Activated naive CD8-positive, alpha-beta T cell (primary cell): ENCODE results near the gene NHERF1.

Source experiments
- H3K27ac Mint-ChIP-seq: one replicate; pipeline ENCODE4 v1.8.0; 2021; ENCODE audit warnings: mixed read lengths
- H3K27me3 Mint-ChIP-seq: one replicate; pipeline ENCODE4 v1.8.0; 2021; ENCODE audit warnings: mixed read lengths
- H3K36me3 Mint-ChIP-seq: one replicate; pipeline ENCODE4 v1.8.0; 2021; ENCODE audit warnings: mixed read lengths
- H3K4me1 Mint-ChIP-seq: one replicate; pipeline ENCODE4 v1.8.0; 2021; ENCODE audit warnings: low read depth, mixed read lengths
- H3K4me3 Mint-ChIP-seq: one replicate; pipeline ENCODE4 v1.8.0; 2021; ENCODE audit warnings: mild to moderate bottlenecking, mixed read lengths
- H3K9me3 Mint-ChIP-seq: one replicate; pipeline ENCODE4 v1.8.0; 2021; ENCODE audit warnings: low read depth, mixed read lengths

Gene NHERF1

DNA sequence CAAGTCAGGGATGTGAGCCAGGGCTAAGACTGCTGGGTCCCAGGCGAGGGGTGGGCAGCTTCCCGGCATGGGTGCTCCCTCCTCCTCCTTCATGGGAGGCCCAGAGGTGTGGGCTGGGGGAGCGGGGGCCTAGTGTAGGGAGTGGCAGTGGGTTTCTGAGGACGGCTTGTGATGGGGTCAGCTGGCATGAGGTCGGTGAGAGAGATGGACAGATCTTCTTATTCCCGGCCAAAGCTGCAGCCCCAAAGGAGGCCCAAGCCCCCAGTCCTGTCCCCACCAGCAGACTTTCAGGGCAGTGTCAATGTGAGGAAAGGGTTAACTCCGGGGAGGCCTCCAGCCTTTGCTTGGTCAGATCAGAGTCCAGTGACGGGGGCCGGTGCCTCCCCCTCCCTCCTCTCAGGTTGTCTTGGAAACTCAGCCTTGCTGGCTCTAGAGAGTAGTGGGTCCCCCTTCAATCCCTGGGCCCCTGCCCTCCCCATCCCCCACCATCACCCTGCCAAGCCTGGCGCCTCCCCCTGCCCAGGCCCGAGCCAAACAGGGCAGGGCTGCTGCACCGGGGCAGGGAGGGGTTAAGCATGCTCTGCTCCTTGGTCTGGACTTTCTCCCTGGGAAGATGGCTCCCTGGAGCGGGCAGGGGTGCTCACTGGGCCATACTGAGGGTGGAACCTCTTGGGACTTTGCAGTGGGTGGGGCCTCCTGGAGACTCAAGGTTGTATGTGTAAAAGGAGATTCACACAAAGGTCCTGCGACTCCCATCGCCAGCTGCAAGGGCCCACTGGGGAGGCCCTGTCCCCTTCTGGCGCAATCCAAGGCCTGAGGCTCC lies 15.3 kb downstream of the NHERF1 start:
- no peaks in the 10 kb centered on the region for H3K27me3 Mint-ChIP-seq
- H3K9me3 Mint-ChIP-seq = no peaks in the 10 kb centered on the region
- peaks cover 2% of the 10 kb centered on the region for H3K36me3 Mint-ChIP-seq
- peaks cover 33% of the 10 kb centered on the region for H3K4me1 Mint-ChIP-seq
- H3K27ac Mint-ChIP-seq = peak overlapping the region; percentile 61
- no peak overlapping the region for H3K4me3 Mint-ChIP-seq

DNA sequence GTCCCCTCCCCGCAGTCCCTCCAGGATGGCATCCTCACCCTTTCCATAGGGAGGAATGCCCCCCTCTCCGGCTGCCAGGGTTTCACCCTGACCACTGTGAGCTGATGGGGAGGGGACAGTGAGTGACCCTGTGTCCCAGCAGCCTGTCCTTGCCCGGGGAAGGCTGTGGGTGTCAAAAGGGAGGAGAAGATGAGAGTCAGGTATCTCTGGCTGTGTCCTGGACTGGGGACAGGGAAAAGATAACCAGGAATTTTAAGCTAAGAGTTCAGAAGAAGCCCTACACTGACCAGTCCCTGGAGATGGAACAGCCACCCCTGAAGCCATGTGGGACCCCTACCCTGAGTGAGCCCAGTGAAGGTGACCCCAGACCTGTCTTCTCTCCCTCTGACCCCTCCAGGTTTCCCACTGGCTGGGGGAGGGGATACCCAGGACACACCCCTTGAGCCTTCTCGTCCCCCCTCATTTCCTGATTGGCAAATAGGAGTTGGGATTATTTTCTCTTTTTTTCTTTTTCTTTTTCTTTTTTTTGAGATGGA lies 16.4 kb downstream of the NHERF1 start:
- H3K4me1 Mint-ChIP-seq = peaks cover 26% of the 10 kb centered on the region
- H3K4me3 Mint-ChIP-seq = no peak overlapping the region
- H3K9me3 Mint-ChIP-seq = no peaks in the 10 kb centered on the region
- H3K36me3 Mint-ChIP-seq = peaks cover 2% of the 10 kb centered on the region
- no peaks in the 10 kb centered on the region for H3K27me3 Mint-ChIP-seq
- no peak overlapping the region for H3K27ac Mint-ChIP-seq

DNA sequence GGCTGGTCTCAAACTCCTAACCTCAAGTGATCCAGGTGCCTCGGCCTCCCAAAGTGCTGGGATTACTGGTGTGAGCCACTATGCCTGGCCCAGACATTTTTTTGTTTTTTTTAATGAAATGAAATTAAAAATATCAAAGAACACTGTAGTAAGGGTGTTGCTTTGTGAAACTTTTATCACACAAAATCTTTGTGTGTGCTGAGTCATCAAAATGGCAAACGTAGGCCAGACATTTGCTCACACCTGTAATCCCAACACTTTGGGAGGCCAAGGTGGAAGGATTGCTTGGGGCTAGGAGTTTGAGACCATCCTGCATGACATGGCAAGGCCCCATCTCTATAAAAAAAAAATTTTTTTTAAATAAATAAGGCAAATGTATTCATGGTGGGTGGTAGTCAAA lies 18.0 kb downstream of the NHERF1 start:
- Mint-ChIP-seq H3K9me3 (no peaks in the 10 kb centered on the region), H3K27ac (peak overlapping the region; percentile 82), H3K27me3 (no peaks in the 10 kb centered on the region), H3K4me1 (peaks cover 20% of the 10 kb centered on the region), H3K4me3 (no peak overlapping the region), H3K36me3 (peaks cover 2% of the 10 kb centered on the region)

DNA sequence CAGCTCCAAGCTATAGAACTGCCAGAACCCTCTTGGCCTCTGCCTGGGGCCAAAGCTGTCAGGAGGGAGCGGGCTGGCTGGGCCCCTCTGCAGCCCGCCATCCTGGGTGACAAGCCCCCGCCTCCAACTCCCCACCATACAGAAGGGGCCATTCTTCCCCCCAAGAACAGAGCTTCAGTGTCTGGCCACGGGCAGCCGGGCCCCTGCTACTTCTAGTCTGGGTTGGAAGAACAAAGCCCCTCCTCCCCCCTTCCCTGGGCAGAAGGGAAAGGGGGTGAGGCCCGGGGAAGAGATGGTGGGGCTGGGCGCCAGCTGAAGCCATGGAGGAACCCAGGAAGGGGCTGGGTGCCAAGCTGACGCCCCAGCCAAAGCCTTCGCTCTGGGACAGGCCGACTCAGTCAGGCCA lies 18.7 kb downstream of the NHERF1 start:
- no peaks in the 10 kb centered on the region for H3K9me3 Mint-ChIP-seq
- peak overlapping the region; percentile 82 for H3K27ac Mint-ChIP-seq
- H3K4me1 Mint-ChIP-seq = peaks cover 19% of the 10 kb centered on the region
- H3K27me3 Mint-ChIP-seq = no peaks in the 10 kb centered on the region
- no peak overlapping the region for H3K4me3 Mint-ChIP-seq
- H3K36me3 Mint-ChIP-seq = peaks cover 2% of the 10 kb centered on the region

DNA sequence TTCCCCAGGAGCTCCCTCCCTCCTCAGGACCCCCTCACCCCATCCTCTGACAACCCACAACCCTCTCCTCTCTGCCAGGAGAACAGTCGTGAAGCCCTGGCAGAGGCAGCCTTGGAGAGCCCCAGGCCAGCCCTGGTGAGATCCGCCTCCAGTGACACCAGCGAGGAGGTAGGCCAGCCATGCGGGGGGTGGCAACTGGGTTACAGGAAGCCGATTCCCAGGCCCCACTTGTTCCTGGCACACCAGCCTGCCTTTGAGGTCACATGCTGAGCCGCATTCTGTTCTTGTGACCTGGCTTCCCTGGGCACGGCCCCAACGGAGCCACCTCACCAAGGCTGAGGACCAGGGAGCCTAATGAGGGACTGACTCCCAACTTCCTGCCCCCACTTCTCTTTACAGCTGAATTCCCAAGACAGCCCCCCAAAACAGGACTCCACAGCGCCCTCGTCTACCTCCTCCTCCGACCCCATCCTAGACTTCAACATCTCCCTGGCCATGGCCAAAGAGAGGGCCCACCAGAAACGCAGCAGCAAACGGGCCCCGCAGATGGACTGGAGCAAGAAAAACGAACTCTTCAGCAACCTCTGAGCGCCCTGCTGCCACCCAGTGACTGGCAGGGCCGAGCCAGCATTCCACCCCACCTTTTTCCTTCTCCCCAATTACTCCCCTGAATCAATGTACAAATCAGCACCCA lies 19.8 kb downstream of the NHERF1 start:
- H3K36me3 Mint-ChIP-seq = peaks cover 2% of the 10 kb centered on the region
- peak overlapping the region; percentile 80 for H3K27ac Mint-ChIP-seq
- H3K4me3 Mint-ChIP-seq = no peak overlapping the region
- H3K9me3 Mint-ChIP-seq = no peaks in the 10 kb centered on the region
- no peaks in the 10 kb centered on the region for H3K27me3 Mint-ChIP-seq
- peaks cover 22% of the 10 kb centered on the region for H3K4me1 Mint-ChIP-seq

DNA sequence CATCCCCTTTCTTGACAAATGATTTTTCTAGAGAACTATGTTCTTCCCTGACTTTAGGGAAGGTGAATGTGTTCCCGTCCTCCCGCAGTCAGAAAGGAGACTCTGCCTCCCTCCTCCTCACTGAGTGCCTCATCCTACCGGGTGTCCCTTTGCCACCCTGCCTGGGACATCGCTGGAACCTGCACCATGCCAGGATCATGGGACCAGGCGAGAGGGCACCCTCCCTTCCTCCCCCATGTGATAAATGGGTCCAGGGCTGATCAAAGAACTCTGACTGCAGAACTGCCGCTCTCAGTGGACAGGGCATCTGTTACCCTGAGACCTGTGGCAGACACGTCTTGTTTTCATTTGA lies 20.3 kb downstream of the NHERF1 start:
- H3K27me3 Mint-ChIP-seq = no peaks in the 10 kb centered on the region
- H3K9me3 Mint-ChIP-seq = no peaks in the 10 kb centered on the region
- H3K4me3 Mint-ChIP-seq = no peak overlapping the region
- peaks cover 24% of the 10 kb centered on the region for H3K4me1 Mint-ChIP-seq
- peaks cover 2% of the 10 kb centered on the region for H3K36me3 Mint-ChIP-seq
- H3K27ac Mint-ChIP-seq = peak overlapping the region; percentile 80

DNA sequence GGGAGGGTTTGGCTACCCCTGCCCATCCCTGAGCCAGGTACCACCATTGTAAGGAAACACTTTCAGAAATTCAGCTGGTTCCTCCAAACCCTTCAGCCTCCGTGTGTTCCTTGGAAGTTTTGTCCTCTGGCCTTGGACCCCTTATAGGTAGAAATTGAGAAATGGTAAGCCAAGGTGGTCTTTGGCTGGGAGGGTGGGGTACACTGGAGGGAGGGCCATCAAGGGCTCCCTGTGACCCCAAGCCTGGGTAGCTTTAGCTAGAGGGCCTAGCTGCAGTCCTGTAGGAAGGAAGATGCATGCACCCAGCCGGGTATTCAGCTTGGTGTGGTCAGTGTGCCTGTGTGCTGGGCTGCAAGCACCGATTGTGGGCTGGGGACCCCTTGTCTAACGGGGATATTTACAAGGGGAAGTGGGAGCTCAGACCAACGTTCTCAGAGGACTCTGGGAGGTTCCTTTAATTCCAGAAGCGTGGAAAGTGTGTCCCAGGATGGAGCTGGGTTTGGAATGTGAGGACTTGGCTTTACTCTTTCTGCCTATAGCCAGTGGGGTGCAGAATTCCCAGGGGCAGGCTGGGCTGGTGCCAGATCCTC lies 20.9 kb downstream of the NHERF1 start:
- H3K36me3 Mint-ChIP-seq = peaks cover 4% of the 10 kb centered on the region
- H3K4me1 Mint-ChIP-seq = peaks cover 29% of the 10 kb centered on the region
- no peak overlapping the region for H3K4me3 Mint-ChIP-seq
- H3K27ac Mint-ChIP-seq = peak overlapping the region; percentile 23
- no peaks in the 10 kb centered on the region for H3K27me3 Mint-ChIP-seq
- no peaks in the 10 kb centered on the region for H3K9me3 Mint-ChIP-seq

DNA sequence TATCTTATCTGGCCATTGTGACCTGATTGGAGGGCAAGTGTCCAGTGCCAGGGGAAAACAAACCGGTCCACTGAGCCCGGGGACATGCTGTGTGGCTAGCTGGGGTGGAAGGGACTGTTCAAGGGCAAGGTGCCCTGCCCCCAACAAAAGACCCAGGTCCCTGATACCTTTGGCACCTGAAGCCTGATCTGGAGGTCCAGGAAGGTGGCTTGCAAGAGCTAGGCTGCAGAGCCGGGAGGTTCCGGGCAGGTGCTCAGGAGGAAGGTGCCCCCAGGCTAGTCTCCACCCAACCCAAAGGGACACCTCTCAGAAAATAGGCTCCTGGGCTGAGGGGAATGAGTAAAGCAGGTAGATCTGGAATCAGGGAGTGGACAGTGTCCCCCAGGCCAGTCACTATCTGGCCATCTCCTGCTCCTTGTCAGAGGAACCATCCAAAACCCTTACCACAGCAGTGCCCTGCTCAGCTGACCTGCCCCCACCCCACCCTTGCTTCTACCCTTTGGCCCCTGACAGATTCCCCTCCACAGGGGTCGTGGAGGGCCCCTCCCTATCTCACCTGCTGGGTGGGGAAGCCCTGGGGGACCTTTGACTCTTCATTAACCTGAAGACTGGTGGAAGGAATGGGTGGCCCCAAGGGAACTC lies 21.5 kb downstream of the NHERF1 start:
- peaks cover 4% of the 10 kb centered on the region for H3K36me3 Mint-ChIP-seq
- H3K4me1 Mint-ChIP-seq = peaks cover 29% of the 10 kb centered on the region
- peak overlapping the region; percentile 68 for H3K27ac Mint-ChIP-seq
- no peaks in the 10 kb centered on the region for H3K9me3 Mint-ChIP-seq
- H3K27me3 Mint-ChIP-seq = no peaks in the 10 kb centered on the region
- no peak overlapping the region for H3K4me3 Mint-ChIP-seq

DNA sequence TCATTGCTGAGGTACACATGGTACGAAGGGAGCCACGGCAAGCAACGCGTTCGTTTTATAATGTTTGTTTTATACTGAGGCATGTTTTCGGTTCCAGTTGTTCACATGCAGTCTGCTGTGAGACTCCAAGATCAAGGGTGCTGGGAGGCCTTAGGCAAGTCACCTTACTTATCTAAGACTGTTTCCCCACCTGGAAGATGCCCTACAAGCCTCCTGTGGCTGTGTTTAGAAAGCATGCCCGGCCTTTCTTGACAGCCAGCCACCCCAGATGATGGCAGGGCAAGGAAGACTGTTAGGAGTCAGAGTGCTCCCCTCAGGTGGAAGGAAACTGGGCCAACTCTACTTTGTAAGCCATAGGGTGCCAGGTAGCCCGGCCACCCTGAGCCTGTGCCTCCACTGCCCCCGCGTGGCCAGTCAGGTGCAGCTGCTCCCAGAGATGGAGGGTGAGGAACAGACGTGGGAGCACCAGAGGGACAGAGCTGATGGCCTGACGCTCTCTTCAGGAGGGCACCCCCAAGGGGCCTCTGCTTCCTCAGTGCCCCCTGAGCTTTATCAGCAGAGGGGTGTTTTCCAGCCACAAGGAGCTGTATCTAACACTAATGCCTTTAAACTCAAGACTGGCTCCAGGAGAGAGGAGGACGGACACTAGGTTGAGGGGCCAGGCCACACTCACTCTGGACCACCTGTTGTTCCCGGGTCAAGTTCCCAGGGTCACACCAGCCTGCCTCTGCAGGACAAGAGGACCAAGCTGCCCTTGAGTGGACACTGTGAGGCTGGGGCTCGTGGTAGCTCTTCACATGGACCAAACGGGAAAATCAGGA lies 22.3 kb downstream of the NHERF1 start:
- H3K27me3 Mint-ChIP-seq = no peaks in the 10 kb centered on the region
- no peak overlapping the region for H3K4me3 Mint-ChIP-seq
- peaks cover 33% of the 10 kb centered on the region for H3K4me1 Mint-ChIP-seq
- peak overlapping the region; percentile 68 for H3K27ac Mint-ChIP-seq
- no peaks in the 10 kb centered on the region for H3K9me3 Mint-ChIP-seq
- peaks cover 5% of the 10 kb centered on the region for H3K36me3 Mint-ChIP-seq

DNA sequence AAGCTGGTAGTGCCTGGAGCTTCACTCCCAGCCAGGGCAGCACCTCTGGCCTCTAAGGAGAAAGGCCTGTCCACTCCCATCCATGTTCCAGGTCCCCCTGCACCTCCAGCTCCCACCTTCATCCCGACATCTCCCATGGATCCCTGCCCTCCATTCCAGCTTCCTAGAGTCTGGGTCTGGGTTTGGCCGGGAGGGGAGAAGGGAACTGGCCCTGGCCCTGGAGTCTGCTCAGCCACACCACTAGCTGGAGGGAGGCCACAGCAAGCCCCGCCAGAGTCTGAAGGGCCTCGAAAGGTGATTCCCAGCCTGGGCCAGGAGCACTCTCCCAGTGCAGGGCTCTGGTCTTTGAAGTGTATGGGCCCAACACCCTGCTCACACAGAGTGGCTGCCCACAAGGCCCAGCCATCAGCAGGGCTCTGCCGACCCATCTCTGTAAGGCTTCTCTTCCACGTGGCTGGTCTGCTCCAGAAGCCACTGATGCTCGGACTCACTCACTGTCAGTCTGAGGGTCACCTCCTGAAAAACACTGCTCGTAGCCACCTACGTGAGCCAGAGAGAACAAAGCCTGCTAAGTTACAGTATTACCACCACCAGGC lies 23.0 kb downstream of the NHERF1 start:
- H3K36me3 Mint-ChIP-seq = peaks cover 8% of the 10 kb centered on the region
- H3K4me1 Mint-ChIP-seq = peaks cover 35% of the 10 kb centered on the region

DNA sequence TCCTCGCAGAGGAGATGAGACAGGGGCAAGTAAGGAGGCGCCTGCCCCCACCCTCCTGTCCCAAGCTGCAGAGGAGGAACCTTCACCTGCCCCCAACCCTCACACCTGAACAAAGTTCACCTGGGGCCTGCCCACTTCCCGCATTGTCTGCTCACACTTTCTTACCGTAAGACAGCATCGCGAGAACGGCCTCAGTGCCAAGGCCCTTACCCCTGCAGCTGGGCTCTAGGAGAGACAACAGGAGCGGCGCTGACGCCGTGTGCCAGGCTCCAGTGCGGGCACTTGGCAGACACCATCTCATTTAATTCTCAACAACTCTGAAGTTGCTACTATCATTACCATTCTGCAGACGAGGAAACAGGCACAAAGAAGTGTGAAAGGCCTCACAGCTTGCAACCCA lies 23.6 kb downstream of the NHERF1 start:
- Mint-ChIP-seq H3K9me3 (no peaks in the 10 kb centered on the region), H3K4me1 (peaks cover 40% of the 10 kb centered on the region), H3K4me3 (no peak overlapping the region), H3K27me3 (no peaks in the 10 kb centered on the region), H3K36me3 (peaks cover 8% of the 10 kb centered on the region), H3K27ac (peak overlapping the region; percentile 54)

More for the DNA sequence above, 23.0 kb downstream of the NHERF1 start:
- H3K9me3 Mint-ChIP-seq = no peaks in the 10 kb centered on the region
- no peaks in the 10 kb centered on the region for H3K27me3 Mint-ChIP-seq
- H3K4me3 Mint-ChIP-seq = no peak overlapping the region
- H3K27ac Mint-ChIP-seq = no peak overlapping the region

DNA sequence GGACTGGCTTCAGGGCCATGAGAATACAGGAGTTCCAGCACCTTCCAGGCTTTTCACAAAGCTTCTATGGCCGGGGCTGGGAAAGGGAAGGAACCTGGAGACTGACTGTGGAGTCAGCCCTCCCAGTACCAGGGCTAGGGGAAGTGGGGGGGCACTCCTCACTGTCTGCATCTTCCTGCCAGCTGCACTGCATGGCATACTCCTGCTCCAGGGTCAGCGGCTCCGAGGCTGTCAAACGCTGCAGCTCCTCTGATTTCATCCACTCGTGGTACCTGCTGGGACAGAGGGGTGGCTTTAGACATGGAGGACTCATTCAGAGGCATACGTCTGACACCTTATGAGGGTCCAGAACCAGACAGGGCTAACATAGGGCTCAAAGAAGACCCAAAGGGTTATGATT lies 25.0 kb downstream of the NHERF1 start:
- peak overlapping the region; percentile 80 for H3K27ac Mint-ChIP-seq
- peaks cover 50% of the 10 kb centered on the region for H3K4me1 Mint-ChIP-seq
- peaks cover 8% of the 10 kb centered on the region for H3K36me3 Mint-ChIP-seq
- H3K27me3 Mint-ChIP-seq = no peaks in the 10 kb centered on the region
- H3K4me3 Mint-ChIP-seq = peak overlapping the region; percentile 83
- no peaks in the 10 kb centered on the region for H3K9me3 Mint-ChIP-seq

DNA sequence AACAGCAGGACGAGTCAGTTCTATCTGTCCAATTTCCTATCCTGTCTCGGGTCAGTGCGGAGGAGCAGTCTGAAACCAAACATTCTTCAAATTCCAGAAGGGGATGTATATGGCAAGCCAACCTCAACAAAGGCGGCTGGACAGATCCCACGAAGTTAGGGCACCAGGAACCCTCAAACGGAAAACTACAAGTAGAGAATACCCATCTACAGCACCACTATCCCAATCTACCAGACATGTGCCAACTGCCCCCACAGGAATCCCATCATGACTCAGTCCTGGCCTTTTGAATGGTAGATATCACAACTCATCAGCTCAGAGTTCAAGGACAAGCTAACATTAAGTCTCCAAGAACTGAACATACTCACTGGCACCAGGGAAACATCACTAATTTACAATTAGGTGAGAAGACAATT lies 25.5 kb downstream of the NHERF1 start:
- Mint-ChIP-seq H3K27ac (peak overlapping the region; percentile 80), H3K9me3 (no peaks in the 10 kb centered on the region), H3K27me3 (no peaks in the 10 kb centered on the region), H3K4me1 (peaks cover 48% of the 10 kb centered on the region), H3K36me3 (peaks cover 8% of the 10 kb centered on the region), H3K4me3 (peak overlapping the region; percentile 83)
